Measurements from ENCODE around the gene TACC3. TPM values are rescaled to one million over a fixed set of nuclear protein-coding genes. Genes with fewer than 3 reads are reported as not detected.

TACC3 gene
- total RNA-seq, 4 donors from 2014 or later: 2.5 to 8.8 (median 5.8) TPM

DNA sequence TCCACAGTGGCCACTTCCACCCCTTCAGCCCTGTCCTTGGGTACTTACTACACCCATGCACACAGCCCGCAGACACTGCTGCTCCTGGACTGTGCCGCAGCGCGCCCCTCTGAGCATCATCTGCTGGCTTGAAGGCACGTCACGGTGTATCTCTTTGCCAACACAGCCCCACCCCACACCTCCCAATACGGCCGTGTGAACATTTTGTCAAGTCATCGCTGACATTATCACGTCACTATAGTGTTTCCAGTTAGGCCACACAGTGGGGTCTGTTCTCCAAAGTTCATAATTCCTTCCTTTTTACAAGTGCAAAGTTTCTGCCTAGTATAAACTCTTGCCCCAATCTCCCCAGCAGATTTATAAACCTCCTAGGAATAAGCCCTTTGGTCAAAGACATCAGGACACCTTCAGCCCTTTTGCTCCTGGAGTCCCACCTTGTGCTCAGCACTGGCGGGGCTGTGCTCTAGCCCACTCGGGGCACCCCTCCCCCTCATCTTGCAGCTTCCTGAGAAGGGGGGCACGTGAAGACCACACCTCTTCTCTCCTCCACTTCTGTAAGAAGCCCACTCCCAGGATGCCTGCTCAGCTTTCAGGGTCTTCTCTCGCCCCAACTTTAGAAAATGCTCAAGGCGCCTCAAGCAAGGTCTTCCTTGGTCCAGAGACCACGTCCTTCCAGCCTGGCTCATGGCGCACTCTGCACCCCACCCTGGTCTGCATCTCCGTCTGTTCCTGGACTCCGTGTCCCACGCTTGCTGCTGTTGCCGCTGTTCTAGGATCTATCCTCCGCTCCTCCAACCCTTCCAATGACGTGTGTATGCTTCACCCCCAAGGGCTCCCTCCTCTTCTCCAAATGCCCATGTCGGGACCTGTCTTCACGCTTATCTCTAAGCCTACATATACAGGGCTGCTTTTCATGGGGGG, 44.5 kb upstream of the TACC3 start:
- H3K27ac ChIP-seq (replicated peaks in 1 of 4): no peak overlapping the region
- intact Hi-C loops (cut with DNase I): no loop called here
- H3K27me3 ChIP-seq: no peaks in the 10 kb centered on the region
- no peak for DNase-seq (ENCODE audit: extremely low spot score)
- no peak overlapping the region for H3K4me3 ChIP-seq
- no peaks in the 10 kb centered on the region for H3K36me3 ChIP-seq
- 76% methylated on average over 24 of the region's 25 CpGs for WGBS
- no peaks in the 10 kb centered on the region for H3K4me1 ChIP-seq
- no peaks in the 10 kb centered on the region for H3K9me3 ChIP-seq
- TF ChIP-seq EP300 (IDR thresholded peaks at IDR 0.05) (no peak), POLR2AphosphoS5 (IDR thresholded peaks at IDR 0.05) (no peak), CTCF (IDR thresholded peaks at IDR 0.05) (no peak), POLR2A (IDR thresholded peaks at IDR 0.05; ENCODE audit: low read depth) (no peak)

- DNase-seq (ENCODE audit: extremely low spot score): no peak
- WGBS: 94% methylated on average over 5 of the region's 5 CpGs
- Histone ChIP-seq H3K27me3 (no peaks in the 10 kb centered on the region), H3K4me1 (peaks cover 0 to 8% (median 6%) of the 10 kb centered on the region in 4 donors), H3K27ac (replicated peaks in 1 of 4) (no peak overlapping the region), H3K4me3 (no peak overlapping the region), H3K36me3 (no peaks in the 10 kb centered on the region), H3K9me3 (no peaks in the 10 kb centered on the region)
- intact Hi-C loops (cut with DNase I): no loop called here
- no peak for TF ChIP-seq EP300 (IDR thresholded peaks at IDR 0.05)
- TF ChIP-seq POLR2AphosphoS5 (IDR thresholded peaks at IDR 0.05): no peak
- TF ChIP-seq CTCF (IDR thresholded peaks at IDR 0.05): no peak
- TF ChIP-seq POLR2A (IDR thresholded peaks at IDR 0.05; ENCODE audit: low read depth): no peak
These were observed 43.1 kb upstream of the TACC3 start for GRCh38 chr4:1678244-1678643.

DNA sequence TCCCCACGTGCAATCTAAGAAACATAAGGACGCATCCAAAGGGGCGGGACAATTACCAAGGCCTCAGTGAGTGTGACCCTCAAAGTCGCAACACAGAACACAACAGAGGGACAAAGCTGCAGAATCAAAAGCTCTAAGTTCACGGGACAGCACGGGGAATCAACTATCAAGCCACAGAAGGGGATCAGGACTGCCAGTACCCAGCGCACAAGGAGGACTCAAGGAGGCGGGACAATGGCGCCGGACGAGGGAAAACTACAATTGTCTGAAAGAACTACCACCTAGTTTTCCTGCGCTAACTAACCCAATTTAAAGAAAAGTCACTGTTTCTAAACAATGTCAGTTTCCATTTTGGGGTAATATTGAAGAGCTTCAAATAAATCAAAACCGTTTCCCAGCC, 38.5 kb upstream of the TACC3 start:
- no peaks in the 10 kb centered on the region for H3K36me3 ChIP-seq
- H3K9me3 ChIP-seq: no peaks in the 10 kb centered on the region
- no peak for DNase-seq (ENCODE audit: extremely low spot score)
- peaks cover 2 to 24% (median 22%) of the 10 kb centered on the region in 4 donors for H3K4me1 ChIP-seq
- H3K4me3 ChIP-seq: peak overlapping the region; percentile 65 to 91 (median 76)
- intact Hi-C loops (cut with DNase I): loop anchor here (10.0 kb wide), 1 partner anchor 98 kb away; no protein-coding TSS in a partner anchor
- peak overlapping the region; percentile 86 to 99 (median 96) for H3K27ac ChIP-seq (replicated peaks in 1 of 4)
- TF ChIP-seq POLR2A (IDR thresholded peaks at IDR 0.05; ENCODE audit: low read depth) (no peak), POLR2AphosphoS5 (IDR thresholded peaks at IDR 0.05) (no peak), CTCF (IDR thresholded peaks at IDR 0.05) (no peak), EP300 (IDR thresholded peaks at IDR 0.05) (no peak)
- no peaks in the 10 kb centered on the region for H3K27me3 ChIP-seq
- WGBS: 85% methylated on average over 13 of the region's 13 CpGs

- TF ChIP-seq POLR2AphosphoS5 (IDR thresholded peaks at IDR 0.05): peak in 1 of 2 donors; percentile 56
- no peak for TF ChIP-seq EP300 (IDR thresholded peaks at IDR 0.05)
- TF ChIP-seq POLR2A (IDR thresholded peaks at IDR 0.05; ENCODE audit: low read depth): no peak
- no peak for TF ChIP-seq CTCF (IDR thresholded peaks at IDR 0.05)
- peak overlapping the region; percentile 86 to 99 (median 96) for H3K27ac ChIP-seq (replicated peaks in 1 of 4)
- H3K4me3 ChIP-seq: peak overlapping the region; percentile 65 to 91 (median 76)
- no peaks in the 10 kb centered on the region for H3K27me3 ChIP-seq
- WGBS: 5% methylated on average over 13 of the region's 13 CpGs
- intact Hi-C loops (cut with DNase I): loop anchor here (10.0 kb wide), 1 partner anchor 98 kb away; no protein-coding TSS in a partner anchor
- no peaks in the 10 kb centered on the region for H3K36me3 ChIP-seq
- H3K4me1 ChIP-seq: peaks cover 2 to 24% (median 22%) of the 10 kb centered on the region in 4 donors
- DNase-seq (ENCODE audit: extremely low spot score): no peak
- H3K9me3 ChIP-seq: no peaks in the 10 kb centered on the region
These were observed 38.0 kb upstream of the TACC3 start for GRCh38 chr4:1683261-1683735.

Data from esophagus muscularis mucosa (tissue), 4 donors.